GM19193 (cell line): ENCODE measurements around the gene APP.

ENCODE experiments used
- POLR2A ChIP-seq: IDR thresholded peaks from 4 replicates; pipeline ENCODE4 v1.6.1; 2011; ENCODE audit not compliant: insufficient read depth, insufficient read length; ENCODE audit errors: extremely low read depth

APP gene

GRCh38 chr21:26140926-26141325, 29.6 kb downstream of the APP start:
- TF ChIP-seq POLR2A: no peak

GRCh38 chr21:26140164-26140579, 30.4 kb downstream of the APP start:
- TF ChIP-seq POLR2A: no peak

GRCh38 chr21:26138615-26139257, 31.8 kb downstream of the APP start:
- TF ChIP-seq POLR2A: no peak

- TF ChIP-seq POLR2A: no peak
Observed at GRCh38 chr21:26137379-26138060, 33.0 kb downstream of the APP start.

- TF ChIP-seq POLR2A: no peak
Observed at GRCh38 chr21:26136671-26137070, 33.9 kb downstream of the APP start.

- no peak for TF ChIP-seq POLR2A
Observed at GRCh38 chr21:26135520-26135919, 35.0 kb downstream of the APP start.

- no peak for TF ChIP-seq POLR2A
Observed at GRCh38 chr21:26131554-26131953, 39.0 kb downstream of the APP start.

GRCh38 chr21:26130249-26130881, 40.2 kb downstream of the APP start:
- TF ChIP-seq POLR2A: no peak

GRCh38 chr21:26127918-26128317, 42.7 kb downstream of the APP start:
- TF ChIP-seq POLR2A: no peak

- no peak for TF ChIP-seq POLR2A
Observed at GRCh38 chr21:26127073-26127814, 43.3 kb downstream of the APP start.

- no peak for TF ChIP-seq POLR2A
Observed at GRCh38 chr21:26126168-26126553, 44.4 kb downstream of the APP start.

GRCh38 chr21:26125433-26126167, 45.0 kb downstream of the APP start:
- TF ChIP-seq POLR2A: no peak

- no peak for TF ChIP-seq POLR2A
Observed at GRCh38 chr21:26124896-26125295, 45.7 kb downstream of the APP start.

- no peak for TF ChIP-seq POLR2A
Observed at GRCh38 chr21:26124421-26124833, 46.1 kb downstream of the APP start.

GRCh38 chr21:26123012-26123411, 47.6 kb downstream of the APP start:
- no peak for TF ChIP-seq POLR2A
